Hepatocyte (in vitro differentiated cells): ENCODE results near the gene ULK1. TPM values are rescaled to one million over a fixed set of nuclear protein-coding genes. Genes with fewer than 3 reads are reported as not detected.

Source experiments
- DNase-seq: peaks from one replicate; pipeline ENCODE4 v3.0.0-alpha.2; 2016; ENCODE audit warnings: low spot score
- H2AFZ ChIP-seq: fragments of 200-600 bp; sonication (generic); 2 replicates; pipeline ENCODE4 v1.6.0; 2016; ENCODE audit warnings: antibody characterized with exemption, mild to moderate bottlenecking
- H3K27ac ChIP-seq: fragments of 200-600 bp; sonication (generic); 2 replicates; pipeline ENCODE4 v1.5.1; 2016; ENCODE audit warnings: mild to moderate bottlenecking
- H3K27me3 ChIP-seq: fragments of 200-600 bp; sonication (generic); 2 replicates; pipeline ENCODE4 v1.6.1; 2016
- H3K36me3 ChIP-seq: fragments of 200-600 bp; sonication (generic); replicated peaks from 2 replicates; pipeline ENCODE4 v1.5.1; 2016; ENCODE audit warnings: low read depth; ENCODE audit not compliant: insufficient read depth
- H3K4me1 ChIP-seq: fragments of 200-600 bp; sonication (generic); 2 replicates; pipeline ENCODE4 v1.5.1; 2016; ENCODE audit warnings: mild to moderate bottlenecking, moderate library complexity; ENCODE audit not compliant: insufficient read depth
- H3K4me2 ChIP-seq: fragments of 200-600 bp; sonication (generic); 2 replicates; pipeline ENCODE4 v1.6.0; 2016
- H3K4me3 ChIP-seq: fragments of 200-600 bp; sonication (generic); 2 replicates; pipeline ENCODE4 v1.5.1; 2016; ENCODE audit warnings: mild to moderate bottlenecking
- H3K79me2 ChIP-seq: fragments of 200-600 bp; sonication (generic); 2 replicates; pipeline ENCODE4 v1.6.0; 2017; ENCODE audit warnings: mild to moderate bottlenecking
- H3K9me2 ChIP-seq: fragments of 200-600 bp; sonication (generic); replicated peaks from 2 replicates; pipeline ENCODE4 v1.6.0; 2017; ENCODE audit warnings: mild to moderate bottlenecking; ENCODE audit not compliant: insufficient read depth
- H3K9me3 ChIP-seq: fragments of 200-600 bp; sonication (generic); 2 replicates; pipeline ENCODE4 v1.5.1; 2016; ENCODE audit warnings: low read depth, mild to moderate bottlenecking
- H4K20me1 ChIP-seq: fragments of 200-600 bp; sonication (generic); 2 replicates; pipeline ENCODE4 v1.6.0; 2016; ENCODE audit warnings: mild to moderate bottlenecking; ENCODE audit not compliant: insufficient read depth, poor library complexity, severe bottlenecking
- EZH2 ChIP-seq: fragments of 200-600 bp; sonication (generic); IDR thresholded peaks from 2 replicates; pipeline ENCODE4 v1.6.1; 2016; ENCODE audit warnings: antibody characterized with exemption, mild to moderate bottlenecking, borderline replicate concordance
- EZH2phosphoT487 ChIP-seq: fragments of 200-600 bp; sonication (generic); IDR thresholded peaks from one replicate; pipeline ENCODE4 v1.6.1; 2018; ENCODE audit warnings: antibody characterized with exemption, mild to moderate bottlenecking, low read depth, moderate library complexity; ENCODE audit not compliant: unreplicated experiment, severe bottlenecking
- WGBS: methylation state at CpG from one replicate; pipeline ENCODE4 v1.1.6; 2016; ENCODE audit warnings: low lambda C conversion rate; ENCODE audit errors: missing lambda C conversion rate; 5-methylcytosine and 5-hydroxymethylcytosine counted together
- polyA plus RNA-seq: library from polyadenylated mRNA; unstranded; fragments of >200 nt; fragmentation: Nextera tagmentation; extraction: Ambion mirVana; gene quantifications from 2 replicates; pipeline ENCODE4 v1.2.1, GENCODE V29; 2016
- total RNA-seq: library from RNA; depleted of rRNA; stranded (reverse); fragments of >200 nt; gene quantifications from 2 replicates; pipeline ENCODE4 v1.2.3, GENCODE V29; 2014
- TF ChIP-seq, protein P1 (sequence below): fragments of 200-600 bp; sonication (generic); IDR thresholded peaks from 2 replicates; pipeline ENCODE4 v1.5.1; 2016; ENCODE audit warnings: antibody characterized with exemption, mild to moderate bottlenecking; ENCODE audit not compliant: poor library complexity

The ULK1 gene
- total and polyA plus RNA-seq, 2 experiments from 2014 or later: 9.4 to 11.0 TPM

- Histone ChIP-seq H4K20me1 (no peaks in the 10 kb centered on the region), H3K36me3 (no peaks in the 10 kb centered on the region), H3K4me2 (no peak overlapping the region), H3K27ac (no peak overlapping the region), H3K4me1 (no peaks in the 10 kb centered on the region), H3K27me3 (no peaks in the 10 kb centered on the region), H2AFZ (no peak overlapping the region), H3K9me3 (no peaks in the 10 kb centered on the region), H3K79me2 (no peaks in the 10 kb centered on the region), H3K4me3 (no peak overlapping the region), H3K9me2 (no peaks in the 10 kb centered on the region)
- TF ChIP-seq EZH2 (no peak), EZH2phosphoT487 (no peak)
- TF ChIP-seq, protein P1, sequence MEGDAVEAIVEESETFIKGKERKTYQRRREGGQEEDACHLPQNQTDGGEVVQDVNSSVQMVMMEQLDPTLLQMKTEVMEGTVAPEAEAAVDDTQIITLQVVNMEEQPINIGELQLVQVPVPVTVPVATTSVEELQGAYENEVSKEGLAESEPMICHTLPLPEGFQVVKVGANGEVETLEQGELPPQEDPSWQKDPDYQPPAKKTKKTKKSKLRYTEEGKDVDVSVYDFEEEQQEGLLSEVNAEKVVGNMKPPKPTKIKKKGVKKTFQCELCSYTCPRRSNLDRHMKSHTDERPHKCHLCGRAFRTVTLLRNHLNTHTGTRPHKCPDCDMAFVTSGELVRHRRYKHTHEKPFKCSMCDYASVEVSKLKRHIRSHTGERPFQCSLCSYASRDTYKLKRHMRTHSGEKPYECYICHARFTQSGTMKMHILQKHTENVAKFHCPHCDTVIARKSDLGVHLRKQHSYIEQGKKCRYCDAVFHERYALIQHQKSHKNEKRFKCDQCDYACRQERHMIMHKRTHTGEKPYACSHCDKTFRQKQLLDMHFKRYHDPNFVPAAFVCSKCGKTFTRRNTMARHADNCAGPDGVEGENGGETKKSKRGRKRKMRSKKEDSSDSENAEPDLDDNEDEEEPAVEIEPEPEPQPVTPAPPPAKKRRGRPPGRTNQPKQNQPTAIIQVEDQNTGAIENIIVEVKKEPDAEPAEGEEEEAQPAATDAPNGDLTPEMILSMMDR: no peak
- 94% methylated on average over 10 of the region's 10 CpGs for WGBS
- no peak for DNase-seq
Observed at GRCh38 chr12:131847456-131847855, 47.0 kb upstream of the ULK1 start.

DNA sequence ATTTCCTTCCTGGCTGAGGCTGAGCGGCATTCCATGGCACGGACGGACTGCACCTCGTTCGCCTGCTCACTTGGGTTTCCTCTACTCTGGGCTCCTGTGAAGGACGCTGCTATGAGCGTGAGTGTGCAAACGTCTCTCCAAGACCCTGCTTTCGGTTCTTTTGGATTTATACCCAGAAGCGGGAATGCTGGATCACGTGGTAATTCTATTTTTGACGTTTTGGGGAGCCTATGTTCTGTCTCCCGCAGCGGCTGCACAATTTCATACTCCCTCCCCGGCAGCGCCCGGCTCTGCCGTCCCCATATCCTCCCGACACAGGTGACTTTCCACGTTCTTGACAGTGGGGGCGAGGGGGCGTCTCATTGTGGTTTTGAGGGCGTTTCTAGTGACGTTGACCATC is 45.7 kb upstream of the ULK1 start:
- H3K4me3 ChIP-seq: no peak overlapping the region
- DNase-seq: no peak
- WGBS: 96% methylated on average over 24 of the region's 24 CpGs

GRCh38 chr12:131849700-131850553 is 44.5 kb upstream of the ULK1 start:
- no peaks in the 10 kb centered on the region for H3K9me2 ChIP-seq
- DNase-seq: no peak
- no peaks in the 10 kb centered on the region for H3K36me3 ChIP-seq
- H3K9me3 ChIP-seq: no peaks in the 10 kb centered on the region
- H3K4me1 ChIP-seq: no peaks in the 10 kb centered on the region
- no peak overlapping the region for H3K27ac ChIP-seq
- no peaks in the 10 kb centered on the region for H3K27me3 ChIP-seq
- H2AFZ ChIP-seq: no peak overlapping the region
- TF ChIP-seq EZH2phosphoT487 (no peak), EZH2 (no peak)
- TF ChIP-seq, protein P1: no peak
- H3K4me3 ChIP-seq: no peak overlapping the region
- H3K79me2 ChIP-seq: no peaks in the 10 kb centered on the region
- H3K4me2 ChIP-seq: no peak overlapping the region
- 95% methylated on average over 31 of the region's 47 CpGs for WGBS
- no peaks in the 10 kb centered on the region for H4K20me1 ChIP-seq

More for the DNA sequence above, 45.7 kb upstream of the ULK1 start:
- Histone ChIP-seq H3K4me2 (no peak overlapping the region), H3K36me3 (no peaks in the 10 kb centered on the region), H3K27ac (no peak overlapping the region), H3K27me3 (no peaks in the 10 kb centered on the region), H2AFZ (no peak overlapping the region), H3K79me2 (no peaks in the 10 kb centered on the region), H4K20me1 (no peaks in the 10 kb centered on the region), H3K9me3 (no peaks in the 10 kb centered on the region), H3K4me1 (no peaks in the 10 kb centered on the region), H3K9me2 (no peaks in the 10 kb centered on the region)
- no peak for TF ChIP-seq EZH2
- TF ChIP-seq EZH2phosphoT487: no peak
- TF ChIP-seq, protein P1: no peak
